Ovary (tissue), 9 donors: ENCODE data around the gene FBLN2. TPM values are rescaled to one million over a fixed set of nuclear protein-coding genes. Genes with fewer than 3 reads are reported as not detected.
A peak's percentile ranks its signal among the peaks of the same experiment; 100 is the strongest.

Source experiments
- DNase-seq, 5 donors: peaks; one replicate each; pipeline ENCODE4 v3.0.0-alpha.2; 2019 to 2020
- H3K27ac ChIP-seq, 2 donors: fragments of 200-600 bp; one replicate each; pipeline versions ENCODE4 v1.5.1 to v1.8.0; 2019 to 2022
- H3K27me3 ChIP-seq: fragments of 200-600 bp; one replicate; pipeline ENCODE4 v1.8.0; 2022
- H3K36me3 ChIP-seq: fragments of 200-600 bp; sonication (generic); one replicate; pipeline ENCODE4 v1.5.1; 2019
- H3K4me1 ChIP-seq: one replicate; pipeline ENCODE4 v1.8.1; 2013; ENCODE audit warnings: mild to moderate bottlenecking, moderate library complexity; ENCODE audit not compliant: insufficient read depth
- H3K4me3 ChIP-seq: fragments of 200-600 bp; sonication (generic); one replicate; pipeline ENCODE4 v1.5.1; 2017
- H3K9me3 ChIP-seq, 2 donors: fragments of 200-600 bp in 1 of 2; sonication (generic) in 1 of 2; one replicate each; pipeline versions ENCODE4 v1.5.1 to v1.8.1; 2013 to 2019; ENCODE audit warnings: mild to moderate bottlenecking in 1 of 2, moderate library complexity in 1 of 2
- EP300 ChIP-seq: sonication (generic); formaldehyde crosslinking; IDR thresholded peaks from one replicate; pipeline ENCODE4 v1.6.1; 2017; ENCODE audit warnings: antibody characterized with exemption
- POLR2A ChIP-seq: fragments of 450-650 bp; IDR thresholded peaks from one replicate; pipeline ENCODE4 v1.6.1; 2017; ENCODE audit warnings: antibody characterized with exemption, mild to moderate bottlenecking, moderate library complexity
- WGBS, 3 donors: extraction: QIAGEN DNeasy Blood & Tissue Kit in 1 of 3; methylation state at CpG; one replicate each; pipeline versions ENCODE4 v1.1.5 to v1.1.7; 2013 to 2017; 5-methylcytosine and 5-hydroxymethylcytosine counted together
- intact Hi-C, 4 donors: fragments of 100-400 bp; cut with DNase I; formaldehyde crosslinking; loops; one replicate each; pipeline versions ENCODE4 v1.11.0 to v1.15.1; 2022 to 2023
- polyA plus RNA-seq, 2 donors: library from polyadenylated mRNA; stranded (reverse); fragments of 200-250 nt in 1 of 2; fragments of 350-450 nt in 1 of 2; fragmentation: Illumina TruSeq in 1 of 2; extraction: RNeasy Lipid Tissue Mini Kit (QIAGEN cat#74804) in 1 of 2; gene quantifications; one replicate each; pipeline ENCODE4 v1.2.3, GENCODE V29; 2013 to 2014
- total RNA-seq, 7 donors: library from RNA; depleted of rRNA in 2 of 7; stranded (reverse); fragments of >200 nt in 2 of 7; fragmentation: NEBNext Ultra II Directional in 3 of 7; extraction: Animal tissue kit (Norgen Biotek cat#: 25700) in 3 of 7; gene quantifications; one replicate each; pipeline versions ENCODE4 v1.1.0 to v1.2.4, GENCODE V29; 2016 to 2023
- TF ChIP-seq, protein P1 (sequence below), 3 donors: fragments of 450-650 bp in 2 of 3; fragments of 200-600 bp in 1 of 3; IDR thresholded peaks; one replicate each; pipeline versions ENCODE4 v1.5.1 to v1.8.0; 2016 to 2022; ENCODE audit warnings: antibody characterized with exemption in 3 of 3, mild to moderate bottlenecking in 1 of 3
- donor health status: DM: no; HTN: no; CAD: no; lungs with moderate emphysema.
- donor health status: DM: no; HTN: no; CAD: no.
- donor health status: Bipolar disorder and iron deficiency.
- donor health status: DM: yes; HTN: yes; CAD: no.
- donor health status: DM: no; HTN: no; CAD: no.
- donor health status: DM: yes; HTN: yes; CAD: no.

The FBLN2 gene
- total and polyA plus RNA-seq, 9 donors: 4.0 to 18.2 (median 8.1) TPM

GRCh38 chr3:13542142-13542541 is 6.8 kb upstream of the FBLN2 start:
- H3K9me3 ChIP-seq: no peaks in the 10 kb centered on the region
- no peaks in the 10 kb centered on the region for H3K27me3 ChIP-seq
- TF ChIP-seq POLR2A (no peak), EP300 (no peak)
- TF ChIP-seq, protein P1, sequence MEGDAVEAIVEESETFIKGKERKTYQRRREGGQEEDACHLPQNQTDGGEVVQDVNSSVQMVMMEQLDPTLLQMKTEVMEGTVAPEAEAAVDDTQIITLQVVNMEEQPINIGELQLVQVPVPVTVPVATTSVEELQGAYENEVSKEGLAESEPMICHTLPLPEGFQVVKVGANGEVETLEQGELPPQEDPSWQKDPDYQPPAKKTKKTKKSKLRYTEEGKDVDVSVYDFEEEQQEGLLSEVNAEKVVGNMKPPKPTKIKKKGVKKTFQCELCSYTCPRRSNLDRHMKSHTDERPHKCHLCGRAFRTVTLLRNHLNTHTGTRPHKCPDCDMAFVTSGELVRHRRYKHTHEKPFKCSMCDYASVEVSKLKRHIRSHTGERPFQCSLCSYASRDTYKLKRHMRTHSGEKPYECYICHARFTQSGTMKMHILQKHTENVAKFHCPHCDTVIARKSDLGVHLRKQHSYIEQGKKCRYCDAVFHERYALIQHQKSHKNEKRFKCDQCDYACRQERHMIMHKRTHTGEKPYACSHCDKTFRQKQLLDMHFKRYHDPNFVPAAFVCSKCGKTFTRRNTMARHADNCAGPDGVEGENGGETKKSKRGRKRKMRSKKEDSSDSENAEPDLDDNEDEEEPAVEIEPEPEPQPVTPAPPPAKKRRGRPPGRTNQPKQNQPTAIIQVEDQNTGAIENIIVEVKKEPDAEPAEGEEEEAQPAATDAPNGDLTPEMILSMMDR (IDR thresholded peaks at IDR 0.05): no peak
- no peak overlapping the region for H3K4me3 ChIP-seq
- DNase-seq: no peak
- no peak overlapping the region for H3K27ac ChIP-seq
- intact Hi-C loops: no loop called here
- H3K36me3 ChIP-seq: no peaks in the 10 kb centered on the region
- whole genome bisulfite sequencing, 3 donors: 81 to 90% (median 87%) methylated on average over 3 of the region's 3 CpGs
- peaks cover 3% of the 10 kb centered on the region for H3K4me1 ChIP-seq

- H3K27me3 ChIP-seq: no peaks in the 10 kb centered on the region
- no peaks in the 10 kb centered on the region for H3K36me3 ChIP-seq
- TF ChIP-seq, protein P1 (IDR thresholded peaks at IDR 0.05): no peak
- TF ChIP-seq EP300: peak; percentile 39
- H3K4me1 ChIP-seq: peaks cover 3% of the 10 kb centered on the region
- no peaks in the 10 kb centered on the region for H3K9me3 ChIP-seq
- WGBS, 3 donors: 38 to 70% (median 39%) methylated on average over 5 of the region's 5 CpGs
- H3K27ac ChIP-seq: no peak overlapping the region
- intact Hi-C loops: no loop called here
- no peak overlapping the region for H3K4me3 ChIP-seq
- peak in 2 of 5 donors; percentile 33 to 72 for DNase-seq
Observed at GRCh38 chr3:13543253-13543652, 5.7 kb upstream of the FBLN2 start.

GRCh38 chr3:13544293-13544831 is 4.6 kb upstream of the FBLN2 start:
- H3K27me3 ChIP-seq: no peaks in the 10 kb centered on the region
- TF ChIP-seq EP300: no peak
- 55 to 71% (median 56%) methylated on average over 6 of the region's 6 CpGs for whole genome bisulfite sequencing, 3 donors
- intact Hi-C loops: no loop called here
- no peak overlapping the region for H3K27ac ChIP-seq
- H3K36me3 ChIP-seq: no peaks in the 10 kb centered on the region
- H3K9me3 ChIP-seq: no peaks in the 10 kb centered on the region
- DNase-seq: no peak
- H3K4me3 ChIP-seq: no peak overlapping the region
- H3K4me1 ChIP-seq: peaks cover 3% of the 10 kb centered on the region

DNA sequence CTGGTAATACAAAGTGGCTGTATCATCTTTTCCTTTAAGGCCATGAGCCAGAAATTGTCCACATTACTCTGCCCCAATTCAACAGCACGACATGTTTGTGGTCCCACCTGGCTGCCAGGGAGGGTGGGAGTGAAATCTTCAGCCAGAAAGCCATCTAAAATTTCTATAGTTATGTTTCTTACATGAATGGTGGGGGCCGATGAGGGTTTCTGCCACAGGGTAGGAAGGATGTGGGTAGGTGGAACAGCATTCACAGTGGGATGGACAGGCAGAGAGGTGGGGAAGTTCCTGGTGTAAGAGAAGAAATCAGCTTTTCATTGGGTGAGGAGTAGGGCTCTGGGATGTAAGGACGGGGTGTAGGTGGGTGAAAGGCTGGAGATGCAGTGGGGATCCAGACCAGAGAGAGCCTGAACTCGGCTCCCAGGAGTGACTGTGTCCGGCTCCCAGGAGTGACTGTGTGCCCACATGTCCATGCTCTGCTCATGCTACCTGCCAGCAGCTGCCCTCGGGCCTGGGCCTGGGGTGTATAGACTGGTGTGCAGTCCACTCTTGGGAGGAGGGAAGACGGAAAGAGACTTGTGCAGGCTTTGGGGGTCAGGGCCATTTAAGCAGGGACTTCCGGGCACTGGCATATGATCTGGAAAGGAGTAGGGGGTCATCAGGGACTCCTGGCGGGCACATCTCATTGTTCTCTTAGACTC is 3.8 kb upstream of the FBLN2 start:
- H3K4me3 ChIP-seq: no peak overlapping the region
- TF ChIP-seq POLR2A (no peak), EP300 (no peak)
- TF ChIP-seq, protein P1 (IDR thresholded peaks at IDR 0.05): no peak
- peaks cover 3% of the 10 kb centered on the region for H3K4me1 ChIP-seq
- no peak for DNase-seq
- H3K9me3 ChIP-seq: no peaks in the 10 kb centered on the region
- intact Hi-C loops: no loop called here
- H3K27me3 ChIP-seq: no peaks in the 10 kb centered on the region
- H3K36me3 ChIP-seq: no peaks in the 10 kb centered on the region
- H3K27ac ChIP-seq: no peak overlapping the region
- 68 to 76% (median 75%) methylated on average over 9 of the region's 9 CpGs for WGBS, 3 donors

DNA sequence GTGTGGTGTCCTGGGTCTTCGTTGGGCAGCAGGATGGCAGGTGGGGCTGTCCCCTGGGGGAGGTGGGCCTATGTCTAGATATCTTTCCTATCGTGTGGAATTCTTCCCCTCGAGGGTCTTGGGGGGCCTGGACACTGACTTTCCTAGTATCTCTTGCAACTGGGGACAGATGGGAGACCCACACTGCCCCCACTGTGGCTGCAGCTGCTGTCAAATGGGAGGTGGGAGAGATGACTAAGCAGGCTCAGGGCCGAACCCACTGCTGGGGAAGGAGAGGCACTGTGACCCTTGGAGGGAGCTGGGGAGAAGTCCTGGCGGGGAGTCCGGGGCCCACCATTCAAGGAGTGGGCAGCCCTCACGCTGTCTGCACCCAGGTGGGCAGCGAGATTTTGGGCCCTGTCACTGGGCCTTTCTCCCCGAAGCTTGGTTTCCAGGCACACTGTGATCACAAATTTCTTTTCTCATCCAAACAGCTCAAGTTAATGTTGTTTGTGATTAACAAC is 2.9 kb upstream of the FBLN2 start:
- Histone ChIP-seq H3K9me3 (no peaks in the 10 kb centered on the region), H3K36me3 (no peaks in the 10 kb centered on the region), H3K4me1 (peaks cover 3% of the 10 kb centered on the region), H3K27ac (no peak overlapping the region), H3K27me3 (no peaks in the 10 kb centered on the region), H3K4me3 (no peak overlapping the region)
- no peak for TF ChIP-seq EP300
- TF ChIP-seq, protein P1 (IDR thresholded peaks at IDR 0.05): no peak
- no peak for TF ChIP-seq POLR2A
- intact Hi-C loops: no loop called here
- WGBS, 3 donors: 78 to 82% (median 79%) methylated on average over 9 of the region's 9 CpGs
- peak in 1 of 5 donors; percentile 27 for DNase-seq
